NCI-H2171 (cell line): ENCODE results near the gene DNMT3A.
"Not testable (repeated sequence)": the region's sequence is repeated elsewhere in the genome, so short reads cannot be mapped to it uniquely, and the experiment has no call there.

Experiments
- DNase-seq: peaks from one replicate; lab custom pipeline; 2025; lab: John Stamatoyannopoulos, UW

Gene DNMT3A

GRCh38 chr2:25234738-25235137, 107.0 kb downstream of the DNMT3A start:
- no peak for DNase-seq

GRCh38 chr2:25233916-25234605, 107.7 kb downstream of the DNMT3A start:
- no peak for DNase-seq

GRCh38 chr2:25232248-25232825, 109.4 kb downstream of the DNMT3A start:
- no peak for DNase-seq

GRCh38 chr2:25230948-25231311, 110.8 kb downstream of the DNMT3A start:
- DNase-seq, result no peak

GRCh38 chr2:25230198-25230947, 111.4 kb downstream of the DNMT3A start:
- DNase-seq, result peak; percentile 85

GRCh38 chr2:25229279-25230197, 112.2 kb downstream of the DNMT3A start:
- no peak for DNase-seq

- peak; percentile 81 for DNase-seq
Measured at GRCh38 chr2:25228848-25229278, 112.9 kb downstream of the DNMT3A start.

GRCh38 chr2:25227576-25227975, 114.1 kb downstream of the DNMT3A start:
- DNase-seq, result no peak

GRCh38 chr2:25226827-25227226, 114.9 kb downstream of the DNMT3A start:
- no peak for DNase-seq

GRCh38 chr2:25222477-25223121, 119.1 kb downstream of the DNMT3A start:
- DNase-seq, result no peak

GRCh38 chr2:25221579-25221978, 120.1 kb downstream of the DNMT3A start:
- DNase-seq, result no peak

- no peak for DNase-seq
Measured at GRCh38 chr2:25220313-25220712, 121.4 kb downstream of the DNMT3A start.

- DNase-seq, result no peak
Measured at GRCh38 chr2:25219621-25220020, 122.1 kb downstream of the DNMT3A start.

- DNase-seq, result no peak
Measured at GRCh38 chr2:25218100-25218499, 123.6 kb downstream of the DNMT3A start.

GRCh38 chr2:25215948-25216679, 125.6 kb downstream of the DNMT3A start:
- DNase-seq, result no peak

- DNase-seq, result no peak
Measured at GRCh38 chr2:25215232-25215631, 126.5 kb downstream of the DNMT3A start.

GRCh38 chr2:25213229-25213628, 128.5 kb downstream of the DNMT3A start:
- no peak for DNase-seq

- DNase-seq, result not testable (repeated sequence)
Measured at GRCh38 chr2:25210923-25211322, 130.8 kb downstream of the DNMT3A start.

GRCh38 chr2:25207078-25207545, 134.6 kb downstream of the DNMT3A start:
- no peak for DNase-seq

- no peak for DNase-seq
Measured at GRCh38 chr2:25204190-25204838, 137.4 kb downstream of the DNMT3A start.
